Measurements from ENCODE around the gene TTC17. TPM values are rescaled to one million over a fixed set of nuclear protein-coding genes. Genes with fewer than 3 reads are reported as not detected.

TTC17 gene
- polyA plus RNA-seq, 3 donors from 2014 or later, result 31.3 to 49.1 (median 47.7) TPM

GRCh38 chr11:43503417-43503816 is 144.7 kb downstream of the TTC17 start:
- peaks cover 0 to 2% of the 10 kb centered on the region in 2 donors for H3K4me1 Mint-ChIP-seq
- no peak for DNase-seq
- no peak overlapping the region for H3K4me3 Mint-ChIP-seq
- no peaks in the 10 kb centered on the region for H3K36me3 Mint-ChIP-seq
- H3K9me3 Mint-ChIP-seq, result no peaks in the 10 kb centered on the region
- peaks cover 0 to 10% (median 0%) of the 10 kb centered on the region in 3 donors for H3K27me3 Mint-ChIP-seq (ENCODE audit: low read depth in 3 of 3)
- H3K27ac Mint-ChIP-seq, result no peak overlapping the region

- Mint-ChIP-seq H3K27ac (no peak overlapping the region), H3K9me3 (no peaks in the 10 kb centered on the region), H3K4me1 (peaks cover 0 to 2% of the 10 kb centered on the region in 2 donors), H3K27me3 (ENCODE audit: low read depth in 3 of 3) (peaks cover 0 to 10% (median 0%) of the 10 kb centered on the region in 3 donors), H3K36me3 (no peaks in the 10 kb centered on the region), H3K4me3 (no peak overlapping the region)
- DNase-seq, result no peak
Measured at GRCh38 chr11:43504316-43504950, 145.7 kb downstream of the TTC17 start.

GRCh38 chr11:43505171-43505570 is 146.5 kb downstream of the TTC17 start:
- Mint-ChIP-seq H3K27me3 (ENCODE audit: low read depth in 3 of 3) (peaks cover 0 to 9% (median 4%) of the 10 kb centered on the region in 3 donors), H3K27ac (no peak overlapping the region), H3K4me1 (peaks cover 0 to 2% of the 10 kb centered on the region in 2 donors), H3K4me3 (no peak overlapping the region), H3K9me3 (no peaks in the 10 kb centered on the region), H3K36me3 (no peaks in the 10 kb centered on the region)
- DNase-seq, result no peak

GRCh38 chr11:43507171-43507570 is 148.5 kb downstream of the TTC17 start:
- Mint-ChIP-seq H3K27ac (no peak overlapping the region), H3K4me3 (no peak overlapping the region)

GRCh38 chr11:43508511-43508918 is 149.8 kb downstream of the TTC17 start:
- no peak for DNase-seq
- H3K4me1 Mint-ChIP-seq, result peaks cover 0 to 2% of the 10 kb centered on the region in 2 donors
- H3K27ac Mint-ChIP-seq, result no peak overlapping the region
- no peaks in the 10 kb centered on the region for H3K36me3 Mint-ChIP-seq
- H3K9me3 Mint-ChIP-seq, result no peaks in the 10 kb centered on the region
- peaks cover 0 to 7% (median 6%) of the 10 kb centered on the region in 3 donors for H3K27me3 Mint-ChIP-seq (ENCODE audit: low read depth in 3 of 3)
- no peak overlapping the region for H3K4me3 Mint-ChIP-seq

More at GRCh38 chr11:43507171-43507570, 148.5 kb downstream of the TTC17 start:
- Mint-ChIP-seq H3K27me3 (ENCODE audit: low read depth in 3 of 3) (peaks cover 0 to 7% (median 6%) of the 10 kb centered on the region in 3 donors), H3K36me3 (no peaks in the 10 kb centered on the region), H3K9me3 (no peaks in the 10 kb centered on the region), H3K4me1 (peaks cover 0 to 2% of the 10 kb centered on the region in 2 donors)
- DNase-seq, result no peak

- Mint-ChIP-seq H3K9me3 (no peaks in the 10 kb centered on the region), H3K4me3 (no peak overlapping the region), H3K36me3 (no peaks in the 10 kb centered on the region), H3K4me1 (peaks cover 0 to 1% of the 10 kb centered on the region in 2 donors), H3K27ac (no peak overlapping the region), H3K27me3 (ENCODE audit: low read depth in 3 of 3) (peaks cover 2 to 7% (median 4%) of the 10 kb centered on the region in 3 donors)
- DNase-seq, result no peak
Measured at GRCh38 chr11:43511959-43512358, 153.2 kb downstream of the TTC17 start.

- no peak overlapping the region for H3K27ac Mint-ChIP-seq
- peaks cover 0 to 6% (median 4%) of the 10 kb centered on the region in 3 donors for H3K27me3 Mint-ChIP-seq (ENCODE audit: low read depth in 3 of 3)
- DNase-seq, result no peak
- H3K9me3 Mint-ChIP-seq, result no peaks in the 10 kb centered on the region
- no peaks in the 10 kb centered on the region for H3K36me3 Mint-ChIP-seq
- H3K4me3 Mint-ChIP-seq, result no peak overlapping the region
- no peaks in the 10 kb centered on the region for H3K4me1 Mint-ChIP-seq
Measured at GRCh38 chr11:43515090-43515489, 156.4 kb downstream of the TTC17 start.

- DNase-seq, result no peak
- Mint-ChIP-seq H3K27me3 (ENCODE audit: low read depth in 3 of 3) (peaks cover 0 to 6% (median 0%) of the 10 kb centered on the region in 3 donors), H3K4me1 (no peaks in the 10 kb centered on the region), H3K4me3 (no peak overlapping the region), H3K36me3 (no peaks in the 10 kb centered on the region), H3K27ac (no peak overlapping the region), H3K9me3 (peaks cover 0 to 8% (median 0%) of the 10 kb centered on the region in 6 donors)
Measured at GRCh38 chr11:43516316-43516850, 157.7 kb downstream of the TTC17 start.

- peaks cover 0 to 8% (median 0%) of the 10 kb centered on the region in 6 donors for H3K9me3 Mint-ChIP-seq
- no peak overlapping the region for H3K27ac Mint-ChIP-seq
- no peak overlapping the region for H3K4me3 Mint-ChIP-seq
- no peaks in the 10 kb centered on the region for H3K36me3 Mint-ChIP-seq
- DNase-seq, result no peak
- H3K27me3 Mint-ChIP-seq (ENCODE audit: low read depth in 3 of 3), result peaks cover 0 to 6% (median 0%) of the 10 kb centered on the region in 3 donors
- H3K4me1 Mint-ChIP-seq, result no peaks in the 10 kb centered on the region
Measured at GRCh38 chr11:43517518-43517917, 158.8 kb downstream of the TTC17 start.

GRCh38 chr11:43518408-43519160 is 159.9 kb downstream of the TTC17 start:
- Mint-ChIP-seq H3K36me3 (no peaks in the 10 kb centered on the region), H3K27me3 (ENCODE audit: low read depth in 3 of 3) (peaks cover 0 to 6% (median 2%) of the 10 kb centered on the region in 3 donors), H3K27ac (no peak overlapping the region), H3K4me1 (no peaks in the 10 kb centered on the region), H3K4me3 (no peak overlapping the region), H3K9me3 (peaks cover 0 to 8% (median 0%) of the 10 kb centered on the region in 6 donors)
- no peak for DNase-seq

GRCh38 chr11:43521471-43521870 is 162.8 kb downstream of the TTC17 start:
- Mint-ChIP-seq H3K27ac (no peak overlapping the region), H3K4me1 (no peaks in the 10 kb centered on the region), H3K4me3 (no peak overlapping the region), H3K36me3 (no peaks in the 10 kb centered on the region), H3K27me3 (ENCODE audit: low read depth in 3 of 3) (peaks cover 2 to 4% (median 2%) of the 10 kb centered on the region in 3 donors), H3K9me3 (peaks cover 0 to 8% (median 0%) of the 10 kb centered on the region in 6 donors)
- DNase-seq, result no peak

- peaks cover 1 to 4% (median 2%) of the 10 kb centered on the region in 3 donors for H3K27me3 Mint-ChIP-seq (ENCODE audit: low read depth in 3 of 3)
- H3K4me1 Mint-ChIP-seq, result no peaks in the 10 kb centered on the region
- DNase-seq, result no peak
- H3K9me3 Mint-ChIP-seq, result peaks cover 0 to 8% (median 0%) of the 10 kb centered on the region in 6 donors
- H3K4me3 Mint-ChIP-seq, result no peak overlapping the region
- no peak overlapping the region for H3K27ac Mint-ChIP-seq
- no peaks in the 10 kb centered on the region for H3K36me3 Mint-ChIP-seq
Measured at GRCh38 chr11:43523632-43524031, 164.9 kb downstream of the TTC17 start.

GRCh38 chr11:43532041-43532440 is 173.3 kb downstream of the TTC17 start:
- H3K27me3 Mint-ChIP-seq (ENCODE audit: low read depth in 3 of 3), result peaks cover 0 to 10% (median 7%) of the 10 kb centered on the region in 3 donors
- H3K36me3 Mint-ChIP-seq, result no peaks in the 10 kb centered on the region
- H3K9me3 Mint-ChIP-seq, result peaks cover 0 to 2% (median 0%) of the 10 kb centered on the region in 6 donors
- no peak overlapping the region for H3K27ac Mint-ChIP-seq
- DNase-seq, result no peak
- H3K4me3 Mint-ChIP-seq, result no peak overlapping the region
- no peaks in the 10 kb centered on the region for H3K4me1 Mint-ChIP-seq
